SH-SY5Y (cell line): ENCODE data around the gene HAUS8.

Experiments
- GATA2 ChIP-seq: IDR thresholded peaks from 2 replicates; pipeline ENCODE4 v1.6.1; 2011; ENCODE audit warnings: mild to moderate bottlenecking, low read depth, low read length
- GATA3 ChIP-seq: IDR thresholded peaks from 2 replicates; pipeline ENCODE4 v1.6.1; 2011; ENCODE audit warnings: low read depth, mild to moderate bottlenecking, low read length, moderate library complexity

GRCh38 chr19:17092696-17093095, 17.4 kb upstream of the HAUS8 start:
- no peak for TF ChIP-seq GATA2
- TF ChIP-seq GATA3 = no peak
